ENCODE results near the gene IMMT.

Gene IMMT

GRCh38 chr2:86140969-86141392 lies 54.3 kb downstream of the IMMT start:
- no peak for DNase-seq (ENCODE audit: low read depth)

- DNase-seq (ENCODE audit: low read depth): no peak
Measured at GRCh38 chr2:86139981-86140380, 55.3 kb downstream of the IMMT start.

- no peak for DNase-seq (ENCODE audit: low read depth)
Measured at GRCh38 chr2:86138736-86139625, 56.3 kb downstream of the IMMT start.

- no peak for DNase-seq (ENCODE audit: low read depth)
Measured at GRCh38 chr2:86136141-86136540, 59.1 kb downstream of the IMMT start.

GRCh38 chr2:86135653-86136052 lies 59.6 kb downstream of the IMMT start:
- no peak for DNase-seq (ENCODE audit: low read depth)

GRCh38 chr2:86134709-86135108 lies 60.6 kb downstream of the IMMT start:
- no peak for DNase-seq (ENCODE audit: low read depth)

- DNase-seq (ENCODE audit: low read depth): no peak
Measured at GRCh38 chr2:86124683-86125082, 70.6 kb downstream of the IMMT start.

- no peak for DNase-seq (ENCODE audit: low read depth)
Measured at GRCh38 chr2:86123328-86123925, 71.8 kb downstream of the IMMT start.

- no peak for DNase-seq (ENCODE audit: low read depth)
Measured at GRCh38 chr2:86118130-86118529, 77.1 kb downstream of the IMMT start.

- DNase-seq (ENCODE audit: low read depth): no peak
Measured at GRCh38 chr2:86107031-86107430, 88.2 kb downstream of the IMMT start.

GRCh38 chr2:86105969-86106945 lies 89.0 kb downstream of the IMMT start, which contains the start of gene PTCD3:
Gene PTCD3 (plus strand): TSS chr2:86106235. CDS start chr2:86106248, 13 bp downstream.
- peak; percentile 93 for DNase-seq (ENCODE audit: low read depth)

GRCh38 chr2:86105252-86105968 lies 89.9 kb downstream of the IMMT start, which contains the start of gene POLR1A:
Gene POLR1A (minus strand): TSS chr2:86105886. CDS start chr2:86105776, 110 bp downstream.
- DNase-seq (ENCODE audit: low read depth): peak; percentile 71

GRCh38 chr2:86102157-86102556 lies 93.1 kb downstream of the IMMT start:
- no peak for DNase-seq (ENCODE audit: low read depth)

- DNase-seq (ENCODE audit: low read depth): no peak
Measured at GRCh38 chr2:86097913-86098312, 97.3 kb downstream of the IMMT start.

- DNase-seq (ENCODE audit: low read depth): no peak
Measured at GRCh38 chr2:86097114-86097896, 98.0 kb downstream of the IMMT start.

- no peak for DNase-seq (ENCODE audit: low read depth)
Measured at GRCh38 chr2:86094229-86094628, 101.0 kb downstream of the IMMT start.

Data from stimulated activated CD4-positive, alpha-beta T cell treated with anti-CD3 and anti-CD28 coated beads, Interleukin-2, amount 100 ng/mL, for 4 hours (primary cell).